RWPE1 (cell line): ENCODE measurements around the gene VPS54.
"Not testable (repeated sequence)": the region's sequence is repeated elsewhere in the genome, so short reads cannot be mapped to it uniquely, and the experiment has no call there.

Source experiments
- CTCF ChIA-PET: fragments of 350-600 bp; sonication (Branson Sonifier 250); formaldehyde crosslinking; extraction: SDS; loops from one replicate; lab custom pipeline; 2021; lab: Yijun Ruan, JAX
- POLR2A ChIA-PET: fragments of 400-600 bp; formaldehyde crosslinking; extraction: SDS; loops from one replicate; lab custom pipeline; 2020; ENCODE audit warnings: antibody characterized with exemption; ENCODE audit not compliant: low non-redundant PET; lab: Yijun Ruan, JAX
- DNase-seq: peaks from one replicate; pipeline ENCODE4 v3.0.0; 2012; ENCODE audit warnings: low spot score
- H3K27ac ChIP-seq: fragments of 450-650 bp; 2 replicates; pipeline ENCODE4 v1.5.1; 2017
- TF ChIP-seq, protein P1 (sequence below): fragments of 450-650 bp; conservative IDR thresholded peaks from 2 replicates; pipeline ENCODE4 v1.5.1; 2017; ENCODE audit warnings: low read depth, mild to moderate bottlenecking

The VPS54 gene

DNA sequence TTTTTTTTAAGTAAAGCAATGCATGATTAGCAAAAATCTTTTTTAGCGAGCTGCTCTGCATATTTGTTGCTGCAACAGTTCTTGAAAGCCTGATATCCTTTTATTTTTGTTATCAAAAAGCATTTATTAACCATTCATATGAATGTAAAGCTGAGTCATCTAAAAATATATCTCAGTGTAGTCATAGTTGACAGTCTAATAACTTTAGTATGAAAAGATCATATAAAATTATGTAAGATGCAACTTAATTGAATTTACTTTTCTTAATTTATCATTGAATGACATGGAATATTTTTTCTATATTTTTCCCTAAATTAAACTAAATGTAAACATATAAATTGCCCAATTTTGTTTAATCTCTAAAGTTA, 169.0 kb downstream of the VPS54 start:
- ChIA-PET POLR2A (no interaction called here), CTCF (no interaction called here)
- no peak overlapping the region for H3K27ac ChIP-seq
- DNase-seq = no peak
- TF ChIP-seq, protein P1, sequence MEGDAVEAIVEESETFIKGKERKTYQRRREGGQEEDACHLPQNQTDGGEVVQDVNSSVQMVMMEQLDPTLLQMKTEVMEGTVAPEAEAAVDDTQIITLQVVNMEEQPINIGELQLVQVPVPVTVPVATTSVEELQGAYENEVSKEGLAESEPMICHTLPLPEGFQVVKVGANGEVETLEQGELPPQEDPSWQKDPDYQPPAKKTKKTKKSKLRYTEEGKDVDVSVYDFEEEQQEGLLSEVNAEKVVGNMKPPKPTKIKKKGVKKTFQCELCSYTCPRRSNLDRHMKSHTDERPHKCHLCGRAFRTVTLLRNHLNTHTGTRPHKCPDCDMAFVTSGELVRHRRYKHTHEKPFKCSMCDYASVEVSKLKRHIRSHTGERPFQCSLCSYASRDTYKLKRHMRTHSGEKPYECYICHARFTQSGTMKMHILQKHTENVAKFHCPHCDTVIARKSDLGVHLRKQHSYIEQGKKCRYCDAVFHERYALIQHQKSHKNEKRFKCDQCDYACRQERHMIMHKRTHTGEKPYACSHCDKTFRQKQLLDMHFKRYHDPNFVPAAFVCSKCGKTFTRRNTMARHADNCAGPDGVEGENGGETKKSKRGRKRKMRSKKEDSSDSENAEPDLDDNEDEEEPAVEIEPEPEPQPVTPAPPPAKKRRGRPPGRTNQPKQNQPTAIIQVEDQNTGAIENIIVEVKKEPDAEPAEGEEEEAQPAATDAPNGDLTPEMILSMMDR = no peak

DNA sequence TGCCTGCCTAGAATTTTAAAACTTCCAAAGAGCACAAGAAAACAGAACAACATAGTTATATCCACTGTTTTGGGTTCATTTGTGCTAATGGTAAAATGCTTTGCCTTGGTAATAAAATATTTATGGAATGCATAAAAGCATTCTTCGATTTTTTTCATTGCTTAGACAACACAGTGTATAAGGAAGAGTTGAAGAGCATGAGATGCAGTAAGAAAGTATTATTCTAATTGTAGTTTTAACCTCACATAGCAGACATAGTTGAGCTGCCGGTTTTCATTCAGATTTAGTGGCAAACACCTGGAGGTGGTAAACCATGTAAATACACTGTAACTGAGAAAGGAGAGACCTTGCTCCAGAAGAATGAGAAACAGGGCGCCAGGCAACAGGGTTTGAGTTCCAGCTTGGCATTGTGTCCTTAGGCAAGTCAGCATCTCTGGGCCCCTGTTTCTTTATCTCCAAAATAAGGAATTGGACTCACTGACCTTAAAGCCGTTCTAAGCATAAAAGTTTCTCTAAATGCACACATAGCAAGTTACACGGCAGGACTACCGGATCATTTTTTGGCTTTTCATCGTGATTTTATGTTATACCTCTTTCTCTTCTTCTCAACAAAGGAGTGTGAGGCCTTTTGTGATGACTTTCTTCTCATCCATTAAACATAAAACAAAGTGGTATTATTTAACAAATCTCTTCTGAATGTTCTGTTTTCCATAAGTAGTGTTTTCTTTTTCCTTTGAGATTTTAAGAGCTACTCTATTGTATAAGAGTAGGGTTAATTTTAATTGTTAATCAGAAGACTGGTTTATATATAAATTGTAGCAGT, 169.6 kb downstream of the VPS54 start:
- POLR2A ChIA-PET = no interaction called here

DNA sequence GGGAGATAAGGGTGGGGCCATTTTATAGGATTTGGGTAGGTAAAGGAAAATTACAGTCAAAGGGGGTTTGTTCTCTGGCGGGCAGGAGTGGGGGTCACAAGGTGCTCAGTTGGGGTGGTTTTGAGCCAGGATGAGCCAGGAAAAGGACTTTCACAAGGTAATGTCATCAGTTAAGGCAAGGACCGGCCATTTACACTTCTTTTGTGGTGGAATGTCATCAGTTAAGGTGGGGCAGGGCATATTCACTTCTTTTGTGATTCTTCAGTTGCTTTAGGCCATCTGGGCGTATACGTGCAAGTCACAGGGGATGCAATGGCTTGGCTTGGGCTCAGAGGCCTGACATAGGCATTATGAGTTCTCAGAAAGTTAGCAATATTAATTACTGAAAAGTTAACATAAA, 171.7 kb downstream of the VPS54 start:
- CTCF ChIA-PET, POLR2A ChIA-PET, H3K27ac ChIP-seq, DNase-seq: not testable (repeated sequence)

More for the DNA sequence above, 169.6 kb downstream of the VPS54 start:
- no peak overlapping the region for H3K27ac ChIP-seq
- DNase-seq = no peak
- CTCF ChIA-PET = interaction anchor here (0.6 kb wide), 1 partner anchor 51 kb away, joined by 3 read pairs; no protein-coding TSS in a partner anchor
- TF ChIP-seq, protein P1 = no peak

DNA sequence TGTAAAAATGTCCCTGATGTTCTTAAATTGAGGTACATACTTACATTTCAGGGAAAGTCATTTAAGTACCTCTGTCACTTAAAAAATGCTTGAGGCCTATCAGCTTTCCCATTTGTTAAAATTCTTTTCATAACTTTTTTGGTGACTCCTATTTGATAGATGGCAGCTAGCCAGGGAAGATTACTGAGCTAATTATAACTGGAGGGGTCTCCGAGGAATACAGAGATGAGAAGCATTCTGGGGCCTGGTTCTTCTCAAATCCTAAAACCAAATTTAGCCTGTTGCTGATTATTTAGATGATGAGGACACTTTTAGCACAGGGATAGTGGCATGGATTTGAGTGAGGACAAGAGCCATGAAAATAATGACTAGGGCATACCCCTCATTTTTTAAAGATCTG, 172.7 kb downstream of the VPS54 start:
- DNase-seq = no peak
- TF ChIP-seq, protein P1 = no peak
- POLR2A ChIA-PET = no interaction called here
- CTCF ChIA-PET = no interaction called here
- no peak overlapping the region for H3K27ac ChIP-seq

DNA sequence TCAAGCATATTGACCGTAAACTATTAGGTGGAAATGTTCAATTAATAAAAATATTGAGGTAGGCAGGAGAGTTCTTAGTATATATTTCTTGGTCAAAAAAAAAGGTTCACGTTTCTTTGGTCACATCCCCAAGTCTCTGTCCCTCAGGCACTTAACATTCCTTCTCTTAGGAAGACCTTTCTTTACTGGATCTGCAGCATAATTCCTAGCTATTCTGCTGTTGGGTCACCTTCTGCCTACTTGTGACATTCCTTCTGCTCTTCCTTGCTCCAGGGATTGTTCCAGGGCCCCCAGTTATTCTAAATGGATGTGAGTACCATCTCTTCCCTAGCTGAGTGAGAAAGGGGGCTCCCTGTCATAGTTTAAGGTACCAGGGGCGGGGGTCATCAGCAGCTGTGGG, 173.4 kb downstream of the VPS54 start:
- POLR2A ChIA-PET = no interaction called here
- CTCF ChIA-PET = interaction anchor here (0.6 kb wide), 1 partner anchor 15 kb away, joined by 7 read pairs; no protein-coding TSS in a partner anchor

DNA sequence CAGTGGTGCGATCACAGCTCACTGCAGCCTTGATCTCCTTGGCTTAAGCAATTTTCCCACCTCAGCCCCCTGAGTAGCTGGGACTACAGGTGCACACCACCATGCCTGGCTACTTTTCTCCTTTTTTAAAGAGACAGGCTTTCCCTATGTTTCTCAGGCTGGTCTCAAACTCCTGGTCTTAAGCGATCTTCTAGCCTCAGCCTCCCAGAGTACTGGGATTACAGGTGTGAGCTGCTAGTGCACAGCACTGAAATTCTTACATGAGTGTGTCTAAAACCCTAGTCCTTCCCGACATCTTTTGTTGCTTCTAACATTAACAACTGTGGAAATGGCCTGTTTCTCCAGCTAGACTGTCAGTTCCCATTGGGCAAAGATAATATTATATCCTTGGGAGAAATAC, 174.6 kb downstream of the VPS54 start:
- ChIA-PET CTCF (interaction anchor here (0.7 to 1.1 kb wide), 2 partner anchors 26 to 153 kb away, joined by 3 read pairs; no protein-coding TSS in a partner anchor), POLR2A (no interaction called here)
- DNase-seq = no peak
- TF ChIP-seq, protein P1 = no peak
- H3K27ac ChIP-seq = no peak overlapping the region

More for the DNA sequence above, 173.4 kb downstream of the VPS54 start:
- TF ChIP-seq, protein P1 = no peak
- H3K27ac ChIP-seq = no peak overlapping the region
- DNase-seq = no peak

DNA sequence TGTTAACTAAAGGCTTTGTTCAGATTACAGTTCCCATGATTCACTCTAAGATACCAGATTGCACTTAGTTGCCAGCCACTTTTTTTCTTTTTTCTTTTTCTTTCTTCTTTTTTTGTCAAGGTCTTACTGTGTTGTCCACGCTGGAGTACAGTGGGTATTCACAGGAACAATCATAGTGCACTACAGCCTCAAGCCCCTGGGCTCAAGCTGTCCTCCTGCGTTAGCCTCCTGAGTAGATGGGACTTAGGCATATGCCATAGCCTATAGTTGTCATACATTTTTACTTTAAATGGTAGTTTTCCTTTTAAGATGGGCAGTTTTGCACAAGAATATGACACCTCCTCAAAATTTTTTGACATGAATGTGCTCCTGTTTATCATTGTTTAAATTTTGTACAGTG, 175.4 kb downstream of the VPS54 start:
- no peak overlapping the region for H3K27ac ChIP-seq
- TF ChIP-seq, protein P1 = no peak
- DNase-seq = no peak
- CTCF ChIA-PET = interaction anchor here (0.7 to 1.1 kb wide), 2 partner anchors 26 to 152 kb away, joined by 3 read pairs; no protein-coding TSS in a partner anchor
- POLR2A ChIA-PET = no interaction called here
